ENCODE data around the gene MAP3K10.
"Not testable (repeated sequence)": the region's sequence is repeated elsewhere in the genome, so short reads cannot be mapped to it uniquely, and the experiment has no call there.

The MAP3K10 gene

GRCh38 chr19:40217934-40218890 is 27.0 kb downstream of the MAP3K10 start, which contains the start of gene TTC9B:
TSS of gene TTC9B (minus strand) at chr19:40218384. CDS start at chr19:40218381, 3 bp downstream.
- peak; percentile 15 to 48 for DNase-seq

- DNase-seq = not testable (repeated sequence)
These were observed 27.8 kb downstream of the MAP3K10 start for GRCh38 chr19:40219029-40219428.

GRCh38 chr19:40219721-40220276 is 28.6 kb downstream of the MAP3K10 start:
- DNase-seq = no peak

- DNase-seq = no peak
These were observed 29.4 kb downstream of the MAP3K10 start for GRCh38 chr19:40220674-40221073.

- DNase-seq = peak; percentile 85 to 89
These were observed 30.8 kb downstream of the MAP3K10 start for GRCh38 chr19:40221858-40222619.

- DNase-seq = peak; percentile 39 to 64
These were observed 32.1 kb downstream of the MAP3K10 start for GRCh38 chr19:40223135-40223822.

GRCh38 chr19:40224342-40225150 is 33.3 kb downstream of the MAP3K10 start:
- DNase-seq = no peak

- DNase-seq = no peak
These were observed 34.4 kb downstream of the MAP3K10 start for GRCh38 chr19:40225440-40226305.

- no peak for DNase-seq
These were observed 37.1 kb downstream of the MAP3K10 start for GRCh38 chr19:40228346-40228745.

GRCh38 chr19:40228863-40229262 is 37.6 kb downstream of the MAP3K10 start:
- DNase-seq = no peak

- DNase-seq = no peak
These were observed 38.3 kb downstream of the MAP3K10 start for GRCh38 chr19:40229484-40229883.

- no peak for DNase-seq
These were observed 38.7 kb downstream of the MAP3K10 start for GRCh38 chr19:40229926-40230417.

GRCh38 chr19:40231057-40231456 is 39.8 kb downstream of the MAP3K10 start:
- no peak for DNase-seq

- no peak for DNase-seq
These were observed 40.6 kb downstream of the MAP3K10 start for GRCh38 chr19:40231544-40232424.

GRCh38 chr19:40232479-40232878 is 41.3 kb downstream of the MAP3K10 start:
- no peak for DNase-seq

- no peak for DNase-seq
These were observed 42.0 kb downstream of the MAP3K10 start for GRCh38 chr19:40232949-40233810.

- DNase-seq = no peak
These were observed 42.7 kb downstream of the MAP3K10 start for GRCh38 chr19:40233811-40234389.

Data from CD4-positive, alpha-beta T cell treated with Interferon alpha-2 for 1 hour (primary cell).